PC-9 (cell line): Measurements from ENCODE around the gene CCNL2.

Source experiments
- CTCF ChIP-seq: fragments of 200-600 bp; sonication (generic); conservative IDR thresholded peaks from 2 replicates; pipeline ENCODE4 v1.6.1; 2017; ENCODE audit warnings: mixed run types, antibody characterized with exemption, mild to moderate bottlenecking, moderate library complexity
- EZH2 ChIP-seq: fragments of 200-600 bp; sonication (generic); IDR thresholded peaks from 2 replicates; pipeline ENCODE4 v1.8.0; 2017; ENCODE audit warnings: antibody characterized with exemption, low read depth

GRCh38 chr1:1336446-1336845, 62.7 kb downstream of the CCNL2 start:
- TF ChIP-seq CTCF (no peak), EZH2 (no peak)
